Measurements from ENCODE around the gene NSUN6.
A peak's percentile ranks its signal among the peaks of the same experiment; 100 is the strongest.

NSUN6 gene

GRCh38 chr10:18660816-18661431 is 9.5 kb upstream of the NSUN6 start:
- no peaks in the 10 kb centered on the region for H3K36me3 ChIP-seq (ENCODE audit: low read length)
- peak overlapping the region; percentile 97 for H3K4me3 ChIP-seq (ENCODE audit: insufficient read depth, low read length, poor library complexity, severe bottlenecking)
- no peaks in the 10 kb centered on the region for H3K9me3 ChIP-seq (ENCODE audit: insufficient read depth, low read length)
- H3K27ac ChIP-seq (ENCODE audit: low read depth, low read length) = no peak overlapping the region
- H4K20me1 ChIP-seq (ENCODE audit: low read depth, low read length) = peaks cover 19% of the 10 kb centered on the region
- H2AFZ ChIP-seq (ENCODE audit: low read depth, low read length, severe bottlenecking) = no peak overlapping the region
- peak overlapping the region; percentile 98 for H3K4me2 ChIP-seq (ENCODE audit: low read depth, low read length, poor library complexity, severe bottlenecking)
- H3K9me2 ChIP-seq (replicated peaks; ENCODE audit: insufficient read depth, low read length) = no peaks in the 10 kb centered on the region
- H3K9ac ChIP-seq (ENCODE audit: low read length) = peak overlapping the region; percentile 95
- peaks cover 76% of the 10 kb centered on the region for H3K79me2 ChIP-seq (ENCODE audit: insufficient read depth, low read length)
- H3K27me3 ChIP-seq (ENCODE audit: low read length) = no peaks in the 10 kb centered on the region
- H3F3A ChIP-seq (ENCODE audit: insufficient read depth) = no peaks in the 10 kb centered on the region
- TF ChIP-seq, protein P1, sequence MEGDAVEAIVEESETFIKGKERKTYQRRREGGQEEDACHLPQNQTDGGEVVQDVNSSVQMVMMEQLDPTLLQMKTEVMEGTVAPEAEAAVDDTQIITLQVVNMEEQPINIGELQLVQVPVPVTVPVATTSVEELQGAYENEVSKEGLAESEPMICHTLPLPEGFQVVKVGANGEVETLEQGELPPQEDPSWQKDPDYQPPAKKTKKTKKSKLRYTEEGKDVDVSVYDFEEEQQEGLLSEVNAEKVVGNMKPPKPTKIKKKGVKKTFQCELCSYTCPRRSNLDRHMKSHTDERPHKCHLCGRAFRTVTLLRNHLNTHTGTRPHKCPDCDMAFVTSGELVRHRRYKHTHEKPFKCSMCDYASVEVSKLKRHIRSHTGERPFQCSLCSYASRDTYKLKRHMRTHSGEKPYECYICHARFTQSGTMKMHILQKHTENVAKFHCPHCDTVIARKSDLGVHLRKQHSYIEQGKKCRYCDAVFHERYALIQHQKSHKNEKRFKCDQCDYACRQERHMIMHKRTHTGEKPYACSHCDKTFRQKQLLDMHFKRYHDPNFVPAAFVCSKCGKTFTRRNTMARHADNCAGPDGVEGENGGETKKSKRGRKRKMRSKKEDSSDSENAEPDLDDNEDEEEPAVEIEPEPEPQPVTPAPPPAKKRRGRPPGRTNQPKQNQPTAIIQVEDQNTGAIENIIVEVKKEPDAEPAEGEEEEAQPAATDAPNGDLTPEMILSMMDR (IDR thresholded peaks at IDR 0.05; ENCODE audit: insufficient read depth, low read length, poor library complexity, severe bottlenecking) = no peak
- TF ChIP-seq EZH2phosphoT487 (conservative IDR thresholded peaks at IDR 0.05; ENCODE audit: low read length) = no peak

- no peaks in the 10 kb centered on the region for H3K27me3 ChIP-seq (ENCODE audit: low read length)
- peak overlapping the region; percentile 98 for H3K4me2 ChIP-seq (ENCODE audit: low read depth, low read length, poor library complexity, severe bottlenecking)
- no peaks in the 10 kb centered on the region for H3K36me3 ChIP-seq (ENCODE audit: low read length)
- peak overlapping the region; percentile 97 for H3K4me3 ChIP-seq (ENCODE audit: insufficient read depth, low read length, poor library complexity, severe bottlenecking)
- peak overlapping the region; percentile 95 for H3K9ac ChIP-seq (ENCODE audit: low read length)
- no peaks in the 10 kb centered on the region for H3K9me3 ChIP-seq (ENCODE audit: insufficient read depth, low read length)
- TF ChIP-seq, protein P1 (IDR thresholded peaks at IDR 0.05; ENCODE audit: insufficient read depth, low read length, poor library complexity, severe bottlenecking) = no peak
- TF ChIP-seq EZH2phosphoT487 (conservative IDR thresholded peaks at IDR 0.05; ENCODE audit: low read length) = no peak
- H4K20me1 ChIP-seq (ENCODE audit: low read depth, low read length) = peaks cover 10% of the 10 kb centered on the region; the same call in 1 of the 2 replicates
- peak overlapping the region; percentile 85 for H2AFZ ChIP-seq (ENCODE audit: low read depth, low read length, severe bottlenecking)
- no peaks in the 10 kb centered on the region for H3F3A ChIP-seq (ENCODE audit: insufficient read depth)
- no peaks in the 10 kb centered on the region for H3K9me2 ChIP-seq (replicated peaks; ENCODE audit: insufficient read depth, low read length)
- peaks cover 66% of the 10 kb centered on the region for H3K79me2 ChIP-seq (ENCODE audit: insufficient read depth, low read length)
- peak overlapping the region; percentile 86 for H3K27ac ChIP-seq (ENCODE audit: low read depth, low read length)
Observed at GRCh38 chr10:18659819-18660535, 8.6 kb upstream of the NSUN6 start.

DNA sequence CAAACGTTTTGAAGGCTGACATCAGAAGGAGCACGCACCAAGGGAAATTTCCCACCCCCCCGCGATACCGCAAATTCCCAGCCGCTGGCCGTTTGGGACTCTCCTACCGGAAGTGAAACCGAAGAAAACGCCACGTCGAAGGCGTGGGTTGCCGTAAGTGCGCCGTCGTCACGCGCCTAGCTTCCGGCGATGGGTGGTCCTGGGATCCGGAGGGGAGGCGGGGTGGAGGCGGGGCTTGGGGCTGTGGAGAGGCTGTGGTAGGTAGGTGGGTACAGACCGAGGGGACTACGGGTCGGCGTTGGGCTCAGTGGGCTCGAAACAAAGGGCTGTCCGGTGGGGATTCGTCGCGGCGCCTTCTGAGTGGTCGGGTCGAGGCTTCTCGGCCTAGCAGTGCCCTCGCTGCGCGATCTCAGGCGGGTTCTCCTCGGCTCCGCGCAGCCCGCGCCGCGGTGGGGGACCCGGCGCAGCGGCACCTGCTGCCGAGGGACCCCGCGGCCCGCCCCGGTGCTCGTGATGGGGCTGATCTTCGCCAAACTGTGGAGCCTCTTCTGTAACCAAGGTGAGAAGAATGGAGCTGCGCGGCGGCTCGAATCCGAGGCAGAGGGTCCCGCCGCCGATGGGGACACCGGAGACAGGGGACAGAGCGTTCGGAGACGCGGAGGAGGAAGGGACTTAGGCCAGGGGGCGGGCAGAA is 7.9 kb upstream of the NSUN6 start, which contains the start of gene ARL5B:
Gene ARL5B (plus strand): TSS at position 307 of the 694 bp plus-strand sequence. CDS start 207 bp downstream, at position 514.
- TF ChIP-seq, protein P1 (IDR thresholded peaks at IDR 0.05; ENCODE audit: insufficient read depth, low read length, poor library complexity, severe bottlenecking) = no peak
- Histone ChIP-seq H3K9ac (ENCODE audit: low read length) (peak within 1 kb of the TSS; percentile 95), H3K79me2 (ENCODE audit: insufficient read depth, low read length) (peaks cover 59% of the 10 kb centered on the region), H3K27me3 (ENCODE audit: low read length) (no peaks in the 10 kb centered on the region), H3K4me3 (ENCODE audit: insufficient read depth, low read length, poor library complexity, severe bottlenecking) (peak within 1 kb of the TSS; percentile 97), H3K36me3 (ENCODE audit: low read length) (no peaks in the 10 kb centered on the region), H3K4me2 (ENCODE audit: low read depth, low read length, poor library complexity, severe bottlenecking) (peak within 1 kb of the TSS; percentile 98), H3K9me2 (replicated peaks; ENCODE audit: insufficient read depth, low read length) (no peaks in the 10 kb centered on the region), H3F3A (ENCODE audit: insufficient read depth) (no peaks in the 10 kb centered on the region), H4K20me1 (ENCODE audit: low read depth, low read length) (peaks cover 10% of the 10 kb centered on the region; the same call in 1 of the 2 replicates), H3K9me3 (ENCODE audit: insufficient read depth, low read length) (no peaks in the 10 kb centered on the region), H3K27ac (ENCODE audit: low read depth, low read length) (peak within 1 kb of the TSS; percentile 86), H2AFZ (ENCODE audit: low read depth, low read length, severe bottlenecking) (peak within 1 kb of the TSS; percentile 85)

Measured in SU-DHL-6 (cell line).